NCI-H128 (cell line): ENCODE results near the gene NHLH1.

ENCODE experiments used
- DNase-seq: peaks from one replicate; lab custom pipeline; 2025; ENCODE audit not compliant: unreplicated experiment; lab: John Stamatoyannopoulos, UW

The NHLH1 gene

GRCh38 chr1:160410406-160411005 is 43.6 kb downstream of the NHLH1 start:
- peak; percentile 84 for DNase-seq

- DNase-seq, result no peak
These were observed 44.6 kb downstream of the NHLH1 start for GRCh38 chr1:160411271-160412027.

- no peak for DNase-seq
These were observed 45.1 kb downstream of the NHLH1 start for GRCh38 chr1:160412028-160412362.

GRCh38 chr1:160413716-160414115 is 46.8 kb downstream of the NHLH1 start:
- no peak for DNase-seq

GRCh38 chr1:160414881-160415280 is 48.0 kb downstream of the NHLH1 start:
- no peak for DNase-seq

GRCh38 chr1:160415696-160416290 is 48.9 kb downstream of the NHLH1 start:
- DNase-seq, result no peak

- DNase-seq, result no peak
These were observed 49.5 kb downstream of the NHLH1 start for GRCh38 chr1:160416369-160416768.

- no peak for DNase-seq
These were observed 51.6 kb downstream of the NHLH1 start for GRCh38 chr1:160418483-160418882.

- DNase-seq, result no peak
These were observed 52.4 kb downstream of the NHLH1 start for GRCh38 chr1:160419150-160419837.

GRCh38 chr1:160419838-160420169 is 52.9 kb downstream of the NHLH1 start:
- no peak for DNase-seq

GRCh38 chr1:160420881-160421842 is 54.3 kb downstream of the NHLH1 start:
- no peak for DNase-seq

GRCh38 chr1:160421881-160422280 is 55.0 kb downstream of the NHLH1 start:
- DNase-seq, result no peak
